ENCODE measurements around the gene BBLN.
A peak's percentile ranks its signal among the peaks of the same experiment; 100 is the strongest.

Gene BBLN

GRCh38 chr9:128120061-128120740, 39.9 kb upstream of the BBLN start:
- H3K27me3 ChIP-seq (ENCODE audit: control insufficient read depth in 1 of 2, insufficient read depth in 2 of 2, low read length in 2 of 2), result no peaks in the 10 kb centered on the region
- H3K4me1 ChIP-seq (ENCODE audit: insufficient read depth, low read length), result peaks cover 12% of the 10 kb centered on the region
- no peak overlapping the region for H3K9ac ChIP-seq (ENCODE audit: low read length)
- H3K36me3 ChIP-seq (ENCODE audit: insufficient read depth, low read length), result peaks cover 13% of the 10 kb centered on the region
- H3K27ac ChIP-seq (ENCODE audit: low read depth, low read length), result no peak overlapping the region
- no peak overlapping the region for H3K4me3 ChIP-seq (ENCODE audit: low read depth in 1 of 2, low read length in 2 of 2)
- no peaks in the 10 kb centered on the region for H3K9me3 ChIP-seq (ENCODE audit: low read length)

- no peaks in the 10 kb centered on the region for H3K9me3 ChIP-seq (ENCODE audit: low read length)
- H3K9ac ChIP-seq (ENCODE audit: low read length), result no peak overlapping the region
Measured at GRCh38 chr9:128120741-128121465, 39.2 kb upstream of the BBLN start.

GRCh38 chr9:128121466-128121810, 38.6 kb upstream of the BBLN start:
- Histone ChIP-seq H3K9me3 (ENCODE audit: low read length) (no peaks in the 10 kb centered on the region), H3K36me3 (ENCODE audit: insufficient read depth, low read length) (peaks cover 13% of the 10 kb centered on the region), H3K4me3 (ENCODE audit: low read depth in 1 of 2, low read length in 2 of 2) (no peak overlapping the region), H3K9ac (ENCODE audit: low read length) (no peak overlapping the region), H3K27me3 (ENCODE audit: control insufficient read depth in 1 of 2, insufficient read depth in 2 of 2, low read length in 2 of 2) (no peaks in the 10 kb centered on the region), H3K4me1 (ENCODE audit: insufficient read depth, low read length) (peaks cover 24% of the 10 kb centered on the region), H3K27ac (ENCODE audit: low read depth, low read length) (no peak overlapping the region)

More at GRCh38 chr9:128120741-128121465, 39.2 kb upstream of the BBLN start:
- Histone ChIP-seq H3K27me3 (ENCODE audit: control insufficient read depth in 1 of 2, insufficient read depth in 2 of 2, low read length in 2 of 2) (no peaks in the 10 kb centered on the region), H3K27ac (ENCODE audit: low read depth, low read length) (no peak overlapping the region), H3K4me3 (ENCODE audit: low read depth in 1 of 2, low read length in 2 of 2) (no peak overlapping the region), H3K4me1 (ENCODE audit: insufficient read depth, low read length) (peaks cover 19% of the 10 kb centered on the region), H3K36me3 (ENCODE audit: insufficient read depth, low read length) (peaks cover 13% of the 10 kb centered on the region)

GRCh38 chr9:128121924-128122808, 37.9 kb upstream of the BBLN start:
- Histone ChIP-seq H3K27me3 (ENCODE audit: control insufficient read depth in 1 of 2, insufficient read depth in 2 of 2, low read length in 2 of 2) (no peaks in the 10 kb centered on the region), H3K36me3 (ENCODE audit: insufficient read depth, low read length) (peaks cover 13% of the 10 kb centered on the region), H3K4me3 (ENCODE audit: low read depth in 1 of 2, low read length in 2 of 2) (no peak overlapping the region), H3K27ac (ENCODE audit: low read depth, low read length) (no peak overlapping the region), H3K9ac (ENCODE audit: low read length) (no peak overlapping the region), H3K4me1 (ENCODE audit: insufficient read depth, low read length) (peaks cover 26% of the 10 kb centered on the region), H3K9me3 (ENCODE audit: low read length) (no peaks in the 10 kb centered on the region)

- H3K27ac ChIP-seq (ENCODE audit: low read depth, low read length), result no peak overlapping the region
- no peaks in the 10 kb centered on the region for H3K9me3 ChIP-seq (ENCODE audit: low read length)
- peaks cover 24% of the 10 kb centered on the region for H3K4me1 ChIP-seq (ENCODE audit: insufficient read depth, low read length)
- H3K4me3 ChIP-seq (ENCODE audit: low read depth in 1 of 2, low read length in 2 of 2), result no peak overlapping the region
- H3K9ac ChIP-seq (ENCODE audit: low read length), result no peak overlapping the region
- no peaks in the 10 kb centered on the region for H3K27me3 ChIP-seq (ENCODE audit: control insufficient read depth in 1 of 2, insufficient read depth in 2 of 2, low read length in 2 of 2)
- H3K36me3 ChIP-seq (ENCODE audit: insufficient read depth, low read length), result peaks cover 13% of the 10 kb centered on the region
Measured at GRCh38 chr9:128122809-128123175, 37.3 kb upstream of the BBLN start.

GRCh38 chr9:128123451-128124080, 36.5 kb upstream of the BBLN start:
- Histone ChIP-seq H3K9ac (ENCODE audit: low read length) (no peak overlapping the region), H3K4me1 (ENCODE audit: insufficient read depth, low read length) (peaks cover 19% of the 10 kb centered on the region), H3K4me3 (ENCODE audit: low read depth in 1 of 2, low read length in 2 of 2) (no peak overlapping the region), H3K27me3 (ENCODE audit: control insufficient read depth in 1 of 2, insufficient read depth in 2 of 2, low read length in 2 of 2) (no peaks in the 10 kb centered on the region), H3K9me3 (ENCODE audit: low read length) (no peaks in the 10 kb centered on the region), H3K36me3 (ENCODE audit: insufficient read depth, low read length) (peaks cover 13% of the 10 kb centered on the region), H3K27ac (ENCODE audit: low read depth, low read length) (no peak overlapping the region)

GRCh38 chr9:128124451-128124850, 35.6 kb upstream of the BBLN start:
- H3K4me3 ChIP-seq (ENCODE audit: low read depth in 1 of 2, low read length in 2 of 2), result no peak overlapping the region
- peaks cover 13% of the 10 kb centered on the region for H3K36me3 ChIP-seq (ENCODE audit: insufficient read depth, low read length)
- no peaks in the 10 kb centered on the region for H3K27me3 ChIP-seq (ENCODE audit: control insufficient read depth in 1 of 2, insufficient read depth in 2 of 2, low read length in 2 of 2)
- no peak overlapping the region for H3K27ac ChIP-seq (ENCODE audit: low read depth, low read length)
- peaks cover 28% of the 10 kb centered on the region for H3K4me1 ChIP-seq (ENCODE audit: insufficient read depth, low read length)
- H3K9ac ChIP-seq (ENCODE audit: low read length), result no peak overlapping the region
- no peaks in the 10 kb centered on the region for H3K9me3 ChIP-seq (ENCODE audit: low read length)

GRCh38 chr9:128124873-128125579, 35.0 kb upstream of the BBLN start:
- Histone ChIP-seq H3K36me3 (ENCODE audit: insufficient read depth, low read length) (peaks cover 13% of the 10 kb centered on the region), H3K4me3 (ENCODE audit: low read depth in 1 of 2, low read length in 2 of 2) (no peak overlapping the region), H3K9ac (ENCODE audit: low read length) (no peak overlapping the region), H3K4me1 (ENCODE audit: insufficient read depth, low read length) (peaks cover 28% of the 10 kb centered on the region), H3K27ac (ENCODE audit: low read depth, low read length) (no peak overlapping the region), H3K9me3 (ENCODE audit: low read length) (no peaks in the 10 kb centered on the region), H3K27me3 (ENCODE audit: control insufficient read depth in 1 of 2, insufficient read depth in 2 of 2, low read length in 2 of 2) (no peaks in the 10 kb centered on the region)

- peaks cover 28% of the 10 kb centered on the region for H3K4me1 ChIP-seq (ENCODE audit: insufficient read depth, low read length)
- H3K27ac ChIP-seq (ENCODE audit: low read depth, low read length), result no peak overlapping the region
- H3K9ac ChIP-seq (ENCODE audit: low read length), result no peak overlapping the region
- H3K27me3 ChIP-seq (ENCODE audit: control insufficient read depth in 1 of 2, insufficient read depth in 2 of 2, low read length in 2 of 2), result no peaks in the 10 kb centered on the region
- H3K36me3 ChIP-seq (ENCODE audit: insufficient read depth, low read length), result peaks cover 13% of the 10 kb centered on the region
- H3K4me3 ChIP-seq (ENCODE audit: low read depth in 1 of 2, low read length in 2 of 2), result peak overlapping the region in 1 of 2 donors; percentile 9
- H3K9me3 ChIP-seq (ENCODE audit: low read length), result no peaks in the 10 kb centered on the region
Measured at GRCh38 chr9:128125580-128126354, 34.3 kb upstream of the BBLN start.

GRCh38 chr9:128127568-128127989, 32.5 kb upstream of the BBLN start, which contains the start of gene PTGES2:
TSS of gene PTGES2 (minus strand) at chr9:128127729. CDS start at chr9:128127717, 12 bp downstream.
- H3K9me3 ChIP-seq (ENCODE audit: low read length), result no peaks in the 10 kb centered on the region
- peak within 1 kb of the TSS; percentile 60 to 88 for H3K4me3 ChIP-seq (ENCODE audit: low read depth in 1 of 2, low read length in 2 of 2)
- peak within 1 kb of the TSS; percentile 100 for H3K27ac ChIP-seq (ENCODE audit: low read depth, low read length)
- H3K36me3 ChIP-seq (ENCODE audit: insufficient read depth, low read length), result peaks cover 12% of the 10 kb centered on the region
- H3K9ac ChIP-seq (ENCODE audit: low read length), result peak within 1 kb of the TSS; percentile 65
- peaks cover 28% of the 10 kb centered on the region for H3K4me1 ChIP-seq (ENCODE audit: insufficient read depth, low read length)
- no peaks in the 10 kb centered on the region for H3K27me3 ChIP-seq (ENCODE audit: control insufficient read depth in 1 of 2, insufficient read depth in 2 of 2, low read length in 2 of 2)
